Measurements from ENCODE around the gene SLC39A3.

GRCh38 chr19:2744113-2744512, 4.3 kb upstream of the SLC39A3 start:
- TF ChIP-seq CTCF (IDR thresholded peaks at IDR 0.05) (no peak), ZFX (IDR thresholded peaks at IDR 0.05; ENCODE audit: borderline replicate concordance) (no peak)
